ENCODE data around the gene REX1BD. TPM values are rescaled to one million over a fixed set of nuclear protein-coding genes. Genes with fewer than 3 reads are reported as not detected.

The REX1BD gene
- total RNA-seq, 1 donor from 2014 or later, result 54.3 TPM

- no peak for DNase-seq
- no peak for TF ChIP-seq CTCF (IDR thresholded peaks at IDR 0.05; ENCODE audit: partially characterized antibody, unreplicated experiment)
- no peak overlapping the region for H3K4me3 Mint-ChIP-seq (ENCODE audit: unreplicated experiment)
- H3K27me3 Mint-ChIP-seq (ENCODE audit: unreplicated experiment), result peaks cover 6% of the 10 kb centered on the region
- H3K9me3 Mint-ChIP-seq (ENCODE audit: unreplicated experiment), result peaks cover 3% of the 10 kb centered on the region
- no peak overlapping the region for H3K27ac Mint-ChIP-seq (ENCODE audit: unreplicated experiment)
- H3K4me1 Mint-ChIP-seq (ENCODE audit: low read depth, unreplicated experiment), result peaks cover 9% of the 10 kb centered on the region
- H3K36me3 Mint-ChIP-seq (ENCODE audit: unreplicated experiment), result no peaks in the 10 kb centered on the region
Observed at GRCh38 chr19:18577365-18577914, 11.2 kb upstream of the REX1BD start.

- H3K9me3 Mint-ChIP-seq (ENCODE audit: unreplicated experiment), result peaks cover 3% of the 10 kb centered on the region
- H3K27me3 Mint-ChIP-seq (ENCODE audit: unreplicated experiment), result peaks cover 2% of the 10 kb centered on the region
- no peaks in the 10 kb centered on the region for H3K4me1 Mint-ChIP-seq (ENCODE audit: low read depth, unreplicated experiment)
- H3K36me3 Mint-ChIP-seq (ENCODE audit: unreplicated experiment), result no peaks in the 10 kb centered on the region
- no peak overlapping the region for H3K4me3 Mint-ChIP-seq (ENCODE audit: unreplicated experiment)
- no peak for DNase-seq
- TF ChIP-seq CTCF (IDR thresholded peaks at IDR 0.05; ENCODE audit: partially characterized antibody, unreplicated experiment), result no peak
- no peak overlapping the region for H3K27ac Mint-ChIP-seq (ENCODE audit: unreplicated experiment)
Observed at GRCh38 chr19:18580311-18580710, 8.3 kb upstream of the REX1BD start.

GRCh38 chr19:18586306-18586705 lies 2.3 kb upstream of the REX1BD start:
- no peaks in the 10 kb centered on the region for H3K36me3 Mint-ChIP-seq (ENCODE audit: unreplicated experiment)
- no peak for DNase-seq
- peaks cover 7% of the 10 kb centered on the region for H3K4me1 Mint-ChIP-seq (ENCODE audit: low read depth, unreplicated experiment)
- peaks cover 20% of the 10 kb centered on the region for H3K9me3 Mint-ChIP-seq (ENCODE audit: unreplicated experiment)
- no peak overlapping the region for H3K27ac Mint-ChIP-seq (ENCODE audit: unreplicated experiment)
- no peak overlapping the region for H3K4me3 Mint-ChIP-seq (ENCODE audit: unreplicated experiment)
- H3K27me3 Mint-ChIP-seq (ENCODE audit: unreplicated experiment), result peaks cover 6% of the 10 kb centered on the region
- TF ChIP-seq CTCF (IDR thresholded peaks at IDR 0.05; ENCODE audit: partially characterized antibody, unreplicated experiment), result no peak

GRCh38 chr19:18587561-18587960 lies 1.0 kb upstream of the REX1BD start:
- TF ChIP-seq CTCF (IDR thresholded peaks at IDR 0.05; ENCODE audit: partially characterized antibody, unreplicated experiment), result no peak
- Mint-ChIP-seq H3K4me1 (ENCODE audit: low read depth, unreplicated experiment) (peaks cover 7% of the 10 kb centered on the region), H3K27ac (ENCODE audit: unreplicated experiment) (no peak overlapping the region), H3K9me3 (ENCODE audit: unreplicated experiment) (peaks cover 22% of the 10 kb centered on the region), H3K4me3 (ENCODE audit: unreplicated experiment) (peak overlapping the region; percentile 46), H3K36me3 (ENCODE audit: unreplicated experiment) (no peaks in the 10 kb centered on the region), H3K27me3 (ENCODE audit: unreplicated experiment) (peaks cover 6% of the 10 kb centered on the region)
- no peak for DNase-seq

- peak overlapping the region; percentile 87 for H3K4me3 Mint-ChIP-seq (ENCODE audit: unreplicated experiment)
- TF ChIP-seq CTCF (IDR thresholded peaks at IDR 0.05; ENCODE audit: partially characterized antibody, unreplicated experiment), result no peak
- H3K9me3 Mint-ChIP-seq (ENCODE audit: unreplicated experiment), result peaks cover 22% of the 10 kb centered on the region
- peak overlapping the region; percentile 81 for H3K27ac Mint-ChIP-seq (ENCODE audit: unreplicated experiment)
- H3K36me3 Mint-ChIP-seq (ENCODE audit: unreplicated experiment), result no peaks in the 10 kb centered on the region
- no peak for DNase-seq
- H3K27me3 Mint-ChIP-seq (ENCODE audit: unreplicated experiment), result peaks cover 6% of the 10 kb centered on the region
- peaks cover 7% of the 10 kb centered on the region for H3K4me1 Mint-ChIP-seq (ENCODE audit: low read depth, unreplicated experiment)
Observed at GRCh38 chr19:18587962-18588610, 512 bp upstream of the REX1BD start.

All from glutamatergic neuron (in vitro differentiated cells).